ENCODE data around the gene PLPPR3.

DNA sequence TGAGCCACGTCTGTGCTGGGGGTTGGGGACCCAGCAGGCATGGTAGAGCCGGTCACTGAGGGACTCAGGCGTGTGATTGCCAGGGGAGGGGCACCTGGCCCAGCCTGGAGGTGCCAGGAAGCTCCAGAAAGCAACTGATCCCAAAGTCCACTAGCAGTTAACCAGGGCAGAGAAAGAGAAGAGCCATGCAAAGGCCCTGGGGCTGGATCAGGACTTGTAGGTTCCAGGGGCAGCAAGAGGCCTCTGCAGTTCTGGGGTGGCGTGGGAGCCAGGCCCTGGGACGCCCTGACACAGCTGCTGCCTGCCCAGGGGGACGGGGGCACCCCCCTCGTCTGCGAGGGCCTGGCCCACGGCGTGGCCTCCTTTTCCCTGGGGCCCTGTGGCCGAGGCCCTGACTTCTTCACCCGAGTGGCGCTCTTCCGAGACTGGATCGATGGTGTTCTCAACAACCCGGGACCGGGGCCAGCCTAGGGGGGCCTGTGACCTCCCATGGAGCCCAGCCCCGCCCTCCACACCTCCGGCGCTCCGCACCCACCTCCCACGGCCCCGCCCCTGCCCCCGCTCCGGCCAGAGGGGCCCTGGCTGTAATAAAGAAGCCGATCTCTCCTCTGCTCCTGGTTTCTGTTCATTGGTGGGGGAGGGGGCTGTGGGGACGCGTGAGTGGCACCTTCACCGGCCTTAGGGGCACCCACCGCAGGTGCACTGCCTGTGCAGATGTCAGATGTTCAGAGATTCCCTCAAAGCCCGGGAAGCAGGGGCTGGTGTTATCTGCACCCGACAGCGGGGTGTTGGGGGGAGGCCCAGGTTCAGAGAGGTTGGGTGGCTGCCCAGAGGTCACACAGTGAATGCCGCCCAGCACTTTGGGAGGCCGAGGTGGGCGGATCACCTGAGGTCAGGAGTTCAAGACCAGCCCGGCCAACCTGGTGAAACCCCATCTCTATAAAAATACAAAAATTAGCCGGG, 9.9 kb upstream of the PLPPR3 start:
- TF ChIP-seq, protein P1, sequence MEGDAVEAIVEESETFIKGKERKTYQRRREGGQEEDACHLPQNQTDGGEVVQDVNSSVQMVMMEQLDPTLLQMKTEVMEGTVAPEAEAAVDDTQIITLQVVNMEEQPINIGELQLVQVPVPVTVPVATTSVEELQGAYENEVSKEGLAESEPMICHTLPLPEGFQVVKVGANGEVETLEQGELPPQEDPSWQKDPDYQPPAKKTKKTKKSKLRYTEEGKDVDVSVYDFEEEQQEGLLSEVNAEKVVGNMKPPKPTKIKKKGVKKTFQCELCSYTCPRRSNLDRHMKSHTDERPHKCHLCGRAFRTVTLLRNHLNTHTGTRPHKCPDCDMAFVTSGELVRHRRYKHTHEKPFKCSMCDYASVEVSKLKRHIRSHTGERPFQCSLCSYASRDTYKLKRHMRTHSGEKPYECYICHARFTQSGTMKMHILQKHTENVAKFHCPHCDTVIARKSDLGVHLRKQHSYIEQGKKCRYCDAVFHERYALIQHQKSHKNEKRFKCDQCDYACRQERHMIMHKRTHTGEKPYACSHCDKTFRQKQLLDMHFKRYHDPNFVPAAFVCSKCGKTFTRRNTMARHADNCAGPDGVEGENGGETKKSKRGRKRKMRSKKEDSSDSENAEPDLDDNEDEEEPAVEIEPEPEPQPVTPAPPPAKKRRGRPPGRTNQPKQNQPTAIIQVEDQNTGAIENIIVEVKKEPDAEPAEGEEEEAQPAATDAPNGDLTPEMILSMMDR (conservative IDR thresholded peaks at IDR 0.05) = no peak
- no peak for TF ChIP-seq EZH2 (IDR thresholded peaks at IDR 0.05; ENCODE audit: low read depth)
